Transverse colon (tissue), 4 donors: ENCODE results near the gene PCBP2. TPM values are rescaled to one million over a fixed set of nuclear protein-coding genes. Genes with fewer than 3 reads are reported as not detected.
A peak's percentile ranks its signal among the peaks of the same experiment; 100 is the strongest.

ENCODE experiments used
- DNase-seq: peaks from one replicate; pipeline ENCODE4 v3.0.0-alpha.2; 2019
- H3K27ac ChIP-seq, 4 donors: fragments of 200-600 bp; sonication (generic); 2 replicates each; pipeline ENCODE4 v1.5.1; 2016 to 2018; ENCODE audit warnings: inconsistent platforms in 4 of 4
- H3K27me3 ChIP-seq: fragments of 200-600 bp; sonication (generic); 2 replicates; pipeline ENCODE4 v1.5.1; 2017; ENCODE audit warnings: inconsistent platforms
- H3K36me3 ChIP-seq, 4 donors: fragments of 200-600 bp; sonication (generic); 2 replicates each; pipeline ENCODE4 v1.5.1; 2017 to 2019; ENCODE audit warnings: inconsistent platforms in 4 of 4
- H3K4me1 ChIP-seq, 4 donors: fragments of 200-600 bp; sonication (generic); 2 replicates each; pipeline ENCODE4 v1.5.1; 2017 to 2020; ENCODE audit warnings: inconsistent platforms in 4 of 4
- H3K4me3 ChIP-seq, 4 donors: fragments of 200-600 bp; sonication (generic); 1 replicate in 1 of 4; 2 replicates in 3 of 4; pipeline versions ENCODE4 v1.5.1 to v1.6.1; 2017 to 2019; ENCODE audit warnings: inconsistent platforms in 4 of 4
- H3K9me3 ChIP-seq, 2 donors: fragments of 200-600 bp; sonication (generic); 2 replicates each; pipeline ENCODE4 v1.5.1; 2017 to 2019; ENCODE audit warnings: inconsistent platforms in 2 of 2
- CTCF ChIP-seq, 5 experiments: fragments of 200-600 bp in 3 of 5; fragments of 450-650 bp in 2 of 5; sonication (generic) in 3 of 5; IDR thresholded peaks; 1 replicate in 2 of 5; 2 replicates in 3 of 5; pipeline ENCODE4 v1.5.1; 2016 to 2017; ENCODE audit warnings: antibody characterized with exemption in 5 of 5, inconsistent platforms in 3 of 5, mild to moderate bottlenecking in 2 of 5, moderate library complexity in 1 of 5
- EP300 ChIP-seq: sonication (generic); formaldehyde crosslinking; IDR thresholded peaks from one replicate; pipeline ENCODE4 v1.6.1; 2017; ENCODE audit warnings: antibody characterized with exemption, low read depth
- POLR2A ChIP-seq: fragments of 450-650 bp; IDR thresholded peaks from one replicate; pipeline ENCODE4 v1.6.1; 2016; ENCODE audit warnings: antibody characterized with exemption, mild to moderate bottlenecking, moderate library complexity
- POLR2AphosphoS5 ChIP-seq, 3 donors: sonication (generic); formaldehyde crosslinking; IDR thresholded peaks; one replicate each; pipeline ENCODE4 v1.6.1; 2016; ENCODE audit warnings: antibody characterized with exemption in 3 of 3
- WGBS, 2 donors: methylation state at CpG; one replicate each; pipeline ENCODE4 v1.1.5; 2018; ENCODE audit warnings: low coverage in 1 of 2; 5-methylcytosine and 5-hydroxymethylcytosine counted together
- in situ Hi-C, 4 donors: fragments of 200-750 bp; cut with MboI; loops; one replicate each; pipeline versions ENCODE4 v1.15.0 to v1.15.1; 2017; ENCODE audit warnings: low sequenced_read_pairs in 3 of 4, low pct_ligation_motif_present in 1 of 4, low pct_unique_long_range_greater_than_20kb in 1 of 4
- intact Hi-C: fragments of 100-400 bp; cut with DNase I; formaldehyde crosslinking; loops from one replicate; pipeline ENCODE4 v1.15.1; 2023; ENCODE audit warnings: low total_unique reads
- total RNA-seq, 4 donors: library from RNA; depleted of rRNA; stranded (reverse); fragments of >200 nt; gene quantifications; one replicate each; pipeline ENCODE4 v1.1.0, GENCODE V29; 2016

The PCBP2 gene
- total RNA-seq, 4 donors from 2014 or later: 340 to 492 (median 432) TPM

DNA sequence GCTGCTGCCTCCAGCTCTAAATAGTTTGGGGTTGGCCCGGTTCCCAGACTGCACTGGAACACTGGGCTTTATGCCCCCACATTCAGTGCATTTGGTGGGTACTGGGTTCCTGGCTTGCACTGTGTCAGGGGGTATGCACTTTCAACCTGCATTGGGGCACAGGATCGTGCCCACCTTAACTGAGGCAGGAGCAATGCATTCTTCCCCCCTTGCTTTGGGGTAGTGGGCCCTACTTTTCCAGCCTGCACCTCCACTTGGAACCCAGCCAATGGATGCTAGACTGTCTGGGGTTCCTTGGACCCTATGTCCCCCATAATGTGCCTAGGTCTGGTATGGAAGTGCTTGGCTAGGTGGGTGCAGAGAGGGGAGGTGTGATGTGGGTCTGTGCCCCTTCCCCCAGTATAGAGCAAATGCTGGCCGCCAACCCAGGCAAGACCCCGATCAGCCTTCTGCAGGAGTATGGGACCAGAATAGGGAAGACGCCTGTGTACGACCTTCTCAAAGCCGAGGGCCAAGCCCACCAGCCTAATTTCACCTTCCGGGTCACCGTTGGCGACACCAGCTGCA is 49.8 kb downstream of the PCBP2 start:
- no peaks in the 10 kb centered on the region for H3K9me3 ChIP-seq
- DNase-seq: no peak
- peak overlapping the region; percentile 90 to 99 (median 98) for H3K27ac ChIP-seq
- H3K36me3 ChIP-seq: no peaks in the 10 kb centered on the region
- H3K4me3 ChIP-seq: peak overlapping the region; percentile 53 to 78 (median 64)
- intact Hi-C loops: loop anchor here (2.0 to 10.0 kb wide), 2 partner anchors 51 to 157 kb away; no protein-coding TSS in a partner anchor
- no peak for TF ChIP-seq POLR2AphosphoS5 (IDR thresholded peaks at IDR 0.05)
- no peak for TF ChIP-seq CTCF (IDR thresholded peaks at IDR 0.05)
- TF ChIP-seq POLR2A: no peak
- no peak for TF ChIP-seq EP300
- peaks cover 13 to 38% (median 26%) of the 10 kb centered on the region in 4 donors for H3K4me1 ChIP-seq
- in situ Hi-C loops: loop anchor here in 1 of 4 donors (10.0 kb wide), 1 partner anchor 157 kb away; no protein-coding TSS in a partner anchor
- no peaks in the 10 kb centered on the region for H3K27me3 ChIP-seq
- WGBS, 2 donors: 75 to 93% methylated on average over 3 to 10 of the region's 10 CpGs

GRCh38 chr12:53502331-53502730 is 50.4 kb downstream of the PCBP2 start:
- intact Hi-C loops: loop anchor here (10.0 kb wide), 1 partner anchor 158 kb away; no protein-coding TSS in a partner anchor

DNA sequence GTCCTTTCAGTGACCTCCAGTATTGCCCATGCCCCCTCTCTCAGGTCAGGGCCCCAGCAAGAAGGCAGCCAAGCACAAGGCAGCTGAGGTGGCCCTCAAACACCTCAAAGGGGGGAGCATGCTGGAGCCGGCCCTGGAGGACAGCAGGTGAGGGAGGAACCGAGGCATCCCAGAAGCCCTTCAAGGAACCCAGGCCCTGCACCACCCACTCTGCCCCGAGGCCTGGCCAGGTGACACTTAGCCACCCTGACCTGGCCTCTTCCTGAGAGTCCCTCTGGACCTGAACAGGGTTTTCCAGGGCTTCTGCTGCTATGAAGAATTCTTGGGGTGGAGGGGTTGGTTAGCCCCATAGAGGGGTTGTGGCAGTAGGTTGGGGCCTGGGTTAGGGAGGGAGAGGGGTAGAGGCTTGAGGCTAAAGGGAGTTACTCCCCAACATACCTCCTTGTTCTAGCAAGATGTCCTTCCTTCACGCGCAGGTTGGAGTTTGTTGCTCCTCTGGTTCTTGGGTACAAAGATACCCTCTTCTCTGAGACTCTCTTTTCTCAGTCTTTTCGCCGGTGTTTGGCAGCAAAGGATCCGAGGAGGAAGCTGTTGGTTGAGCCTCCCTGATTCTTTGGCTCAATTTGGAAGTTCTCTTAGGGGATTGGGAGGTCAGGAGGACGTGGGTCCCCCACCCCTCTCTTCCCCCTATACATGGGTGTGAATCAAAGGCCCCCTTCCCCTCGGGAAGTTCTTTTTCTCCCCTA is 51.3 kb downstream of the PCBP2 start:
- 81 to 83% methylated on average over 5 to 7 of the region's 10 CpGs for WGBS, 2 donors
- Histone ChIP-seq H3K4me3 (no peak overlapping the region), H3K27ac (peak overlapping the region in 1 of 4 donors; percentile 14), H3K36me3 (no peaks in the 10 kb centered on the region), H3K9me3 (no peaks in the 10 kb centered on the region), H3K4me1 (peaks cover 13 to 31% (median 25%) of the 10 kb centered on the region in 4 donors), H3K27me3 (no peaks in the 10 kb centered on the region)
- no peak for TF ChIP-seq CTCF (IDR thresholded peaks at IDR 0.05)
- TF ChIP-seq POLR2A: no peak
- no peak for TF ChIP-seq EP300
- TF ChIP-seq POLR2AphosphoS5 (IDR thresholded peaks at IDR 0.05): no peak
- in situ Hi-C loops (loop anchor here in 1 of 4 donors (10.0 kb wide), 1 partner anchor 158 kb away; no protein-coding TSS in a partner anchor), intact Hi-C loops (loop anchor here (10.0 kb wide), 1 partner anchor 158 kb away; no protein-coding TSS in a partner anchor)
- no peak for DNase-seq

More at GRCh38 chr12:53502331-53502730, 50.4 kb downstream of the PCBP2 start:
- no peak for TF ChIP-seq POLR2A
- no peak for TF ChIP-seq CTCF (IDR thresholded peaks at IDR 0.05)
- TF ChIP-seq POLR2AphosphoS5 (IDR thresholded peaks at IDR 0.05): no peak
- TF ChIP-seq EP300: no peak
- Histone ChIP-seq H3K4me3 (peak overlapping the region in 1 of 4 donors; percentile 67), H3K27me3 (no peaks in the 10 kb centered on the region), H3K9me3 (no peaks in the 10 kb centered on the region), H3K27ac (peak overlapping the region; percentile 90 to 99 (median 98)), H3K4me1 (peaks cover 13 to 33% (median 25%) of the 10 kb centered on the region in 4 donors), H3K36me3 (no peaks in the 10 kb centered on the region)
- WGBS, 2 donors: 60 to 74% methylated on average over 5 to 9 of the region's 9 CpGs
- in situ Hi-C loops: loop anchor here in 1 of 4 donors (10.0 kb wide), 1 partner anchor 158 kb away; no protein-coding TSS in a partner anchor
- no peak for DNase-seq
